GM18505 (cell line): ENCODE results near the gene SCO1.
"Not testable (repeated sequence)": the region's sequence is repeated elsewhere in the genome, so short reads cannot be mapped to it uniquely, and the experiment has no call there.

Source experiments
- ATAC-seq: cut with Tn5 transposase; IDR thresholded peaks from one replicate; pipeline ENCODE4 v1.9.1; 2021; ENCODE audit not compliant: unreplicated experiment
- POLR2A ChIP-seq: IDR thresholded peaks from 4 replicates; pipeline ENCODE4 v1.6.1; 2011; ENCODE audit warnings: borderline replicate concordance; ENCODE audit not compliant: insufficient read depth, insufficient read length; ENCODE audit errors: extremely low read depth

SCO1 gene

DNA sequence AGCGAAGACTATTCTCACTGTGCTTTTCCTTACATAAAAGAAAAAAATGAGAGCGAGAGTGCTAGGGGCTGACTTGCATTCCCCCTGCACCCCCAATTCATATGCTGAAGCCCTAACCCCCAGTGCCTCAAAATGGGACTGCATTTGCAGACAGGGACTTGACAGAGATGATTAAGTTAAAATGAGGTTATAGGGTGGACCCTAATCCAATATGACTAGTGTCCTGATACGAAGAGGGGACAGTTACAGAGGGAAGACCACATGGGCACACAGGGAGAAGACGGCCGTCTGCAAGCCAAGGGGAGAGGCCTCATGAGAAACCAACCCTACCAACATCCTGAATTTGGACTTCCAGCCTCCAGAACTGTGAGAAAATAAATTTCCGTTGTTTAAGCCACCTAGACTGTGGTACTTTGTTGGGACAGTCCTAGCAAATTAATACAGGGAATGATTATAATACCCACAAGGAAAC is 34.1 kb upstream of the SCO1 start:
- TF ChIP-seq POLR2A = no peak
- ATAC-seq = no peak

DNA sequence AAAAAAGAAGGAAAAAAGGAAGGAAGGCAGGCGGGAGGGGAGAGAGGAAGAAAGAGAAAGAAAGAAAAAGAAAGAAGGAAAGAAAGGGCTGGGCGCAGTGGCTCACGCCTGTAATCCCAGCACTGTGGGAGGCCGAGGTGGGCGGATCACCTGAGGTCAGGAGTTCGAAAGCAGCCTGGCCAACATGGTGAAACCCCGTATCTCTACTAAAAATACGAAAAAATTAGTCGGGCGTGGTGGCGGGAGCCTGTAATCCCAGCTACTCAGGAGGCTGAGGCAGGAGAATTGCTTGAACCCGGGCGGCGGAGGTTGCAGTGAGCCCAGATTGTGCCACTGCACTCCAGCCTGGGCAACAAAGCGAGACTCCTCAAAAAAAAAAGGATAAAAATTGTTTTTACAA is 32.9 kb upstream of the SCO1 start:
- ATAC-seq = not testable (repeated sequence)

GRCh38 chr17:10729334-10730193 is 32.2 kb upstream of the SCO1 start, which contains the start of gene TMEM220:
Gene TMEM220, minus strand, starts transcription at chr17:10730023. Its CDS starts 172 bp downstream, at chr17:10729851.
- peak; percentile 70 for ATAC-seq

DNA sequence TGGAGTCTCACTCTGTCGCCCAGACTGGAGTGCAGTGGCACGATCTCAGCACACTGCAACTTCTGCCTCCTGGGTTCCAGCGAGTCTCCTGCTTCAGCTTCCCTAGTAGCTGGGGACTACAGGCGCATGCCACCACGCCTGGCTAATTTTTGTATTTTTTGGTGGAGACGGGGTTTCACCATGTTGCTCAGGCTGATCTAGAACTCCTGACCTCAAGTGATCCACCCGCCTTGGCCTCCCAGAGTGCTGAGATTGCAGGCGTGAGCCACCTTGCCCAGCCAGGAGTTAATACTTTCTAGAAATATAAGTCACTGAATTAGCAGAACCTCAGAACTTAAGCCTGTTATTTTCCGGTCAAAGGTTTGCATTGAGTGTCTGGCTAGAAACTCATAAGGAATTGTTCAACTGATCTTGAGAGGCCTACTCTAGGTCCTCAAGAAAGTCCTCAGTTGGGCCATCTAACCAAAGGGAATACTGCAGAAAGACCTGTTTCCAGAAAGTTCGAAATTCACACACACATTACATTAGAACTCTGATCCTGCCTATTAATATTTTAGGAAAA is 31.1 kb upstream of the SCO1 start:
- TF ChIP-seq POLR2A = no peak
- no peak for ATAC-seq

More at GRCh38 chr17:10729334-10730193, 32.2 kb upstream of the SCO1 start, which contains the start of gene TMEM220:
- TF ChIP-seq POLR2A = peak; percentile 33

- ATAC-seq = no peak
- TF ChIP-seq POLR2A = no peak
Measured at GRCh38 chr17:10727192-10727591, 29.9 kb upstream of the SCO1 start.

DNA sequence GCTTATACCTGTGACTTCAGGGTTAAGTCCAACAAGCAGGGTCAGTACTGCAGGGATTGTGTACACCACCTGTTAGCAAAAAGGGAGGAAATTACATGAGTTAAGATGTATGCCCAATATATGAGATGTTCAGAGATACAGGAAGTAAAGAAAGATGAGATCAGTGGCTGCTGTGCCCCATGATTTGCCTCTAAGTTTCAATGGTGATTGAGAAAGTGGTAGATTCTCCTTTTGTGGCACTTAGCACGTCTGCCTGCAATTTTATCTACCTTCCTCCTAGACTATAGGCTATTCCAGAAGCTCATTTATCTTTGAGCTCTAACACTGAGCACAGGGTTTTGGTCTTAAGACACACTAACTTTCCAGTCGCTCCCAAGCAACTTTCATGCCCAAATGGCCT is 28.9 kb upstream of the SCO1 start:
- no peak for TF ChIP-seq POLR2A
- ATAC-seq = no peak

GRCh38 chr17:10725262-10725661 is 27.9 kb upstream of the SCO1 start:
- no peak for ATAC-seq
- no peak for TF ChIP-seq POLR2A

GRCh38 chr17:10724546-10725195 is 27.3 kb upstream of the SCO1 start:
- ATAC-seq = no peak
- no peak for TF ChIP-seq POLR2A

DNA sequence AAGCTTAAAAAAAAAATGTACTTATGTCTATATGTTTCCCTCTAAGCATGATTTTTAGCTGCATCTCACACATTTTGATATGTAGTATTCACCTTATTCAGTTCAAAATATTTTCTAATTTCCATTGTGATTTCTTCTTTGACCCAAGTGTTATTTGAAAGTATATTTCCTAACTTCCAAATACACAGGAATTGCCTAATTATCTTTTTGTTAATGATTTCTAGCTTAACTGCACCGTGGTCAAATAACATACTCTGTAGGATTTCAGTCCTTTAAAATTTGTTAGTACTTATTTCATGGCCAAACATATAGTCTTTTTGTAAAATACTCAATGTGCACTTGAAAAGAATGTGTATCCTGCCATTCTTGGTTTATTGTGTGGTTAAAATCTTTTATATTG is 21.2 kb upstream of the SCO1 start:
- ATAC-seq = no peak
- TF ChIP-seq POLR2A = no peak

DNA sequence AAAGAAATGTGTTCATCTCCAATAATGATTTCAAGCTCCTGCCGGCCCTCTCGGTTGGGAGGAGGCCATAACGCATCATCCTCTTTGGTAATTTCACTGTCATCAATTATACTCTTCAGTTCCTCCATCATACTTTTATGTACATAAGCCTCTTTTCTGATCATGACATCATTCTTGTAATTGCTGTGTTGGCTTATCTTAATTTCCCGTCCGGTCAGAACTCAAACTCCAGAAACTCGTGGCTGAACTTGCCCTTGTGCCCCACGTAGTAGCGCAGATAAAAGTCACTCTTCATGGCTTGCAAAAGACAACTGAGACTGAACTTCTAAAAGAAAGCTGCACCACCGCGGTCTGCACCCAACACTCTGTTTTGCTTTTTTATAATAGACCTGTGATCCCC is 18.9 kb upstream of the SCO1 start:
- ATAC-seq = no peak
- no peak for TF ChIP-seq POLR2A

DNA sequence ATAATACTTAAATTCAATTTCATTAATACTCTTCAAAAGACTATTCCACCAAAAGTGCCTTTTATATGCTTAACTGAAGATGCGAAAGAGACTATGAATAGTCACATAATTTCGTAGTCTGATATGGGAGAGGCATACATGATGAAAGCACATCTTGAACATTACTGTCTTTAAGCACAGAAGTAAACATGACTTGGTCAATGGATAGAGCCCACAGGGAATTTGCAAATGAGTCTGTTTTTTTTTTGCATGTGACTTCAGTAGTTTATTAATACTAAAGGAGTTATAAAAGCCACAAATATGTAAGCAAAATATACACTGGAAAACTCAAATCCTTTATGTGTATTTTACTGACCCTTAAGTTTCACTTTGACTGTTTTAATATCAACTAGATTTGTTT is 16.0 kb upstream of the SCO1 start:
- no peak for ATAC-seq

GRCh38 chr17:10705727-10706126 is 8.4 kb upstream of the SCO1 start:
- no peak for ATAC-seq
- TF ChIP-seq POLR2A = no peak

More for the DNA sequence above, 16.0 kb upstream of the SCO1 start:
- no peak for TF ChIP-seq POLR2A

- ATAC-seq = no peak
- no peak for TF ChIP-seq POLR2A
Measured at GRCh38 chr17:10702574-10702973, 5.2 kb upstream of the SCO1 start.

DNA sequence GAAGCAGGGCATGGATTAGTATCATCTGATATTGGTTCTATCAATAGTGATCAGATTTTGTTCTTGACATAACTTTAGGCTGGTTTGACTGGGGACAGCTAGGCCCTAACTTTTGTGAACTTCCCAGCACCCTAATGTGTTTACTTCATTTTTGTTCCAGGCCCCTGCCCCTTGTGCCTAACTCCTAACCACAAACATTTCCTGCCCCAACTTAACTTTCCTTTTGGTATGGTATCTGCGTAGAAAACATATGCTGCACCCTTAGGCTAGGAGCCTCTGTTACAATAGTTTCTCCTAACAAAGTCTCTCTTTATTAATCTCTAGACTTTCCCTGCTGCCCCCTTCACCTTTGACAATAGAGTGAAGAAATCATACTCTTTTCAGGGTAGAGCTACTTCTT is 2.5 kb upstream of the SCO1 start:
- TF ChIP-seq POLR2A = no peak
- ATAC-seq = no peak

DNA sequence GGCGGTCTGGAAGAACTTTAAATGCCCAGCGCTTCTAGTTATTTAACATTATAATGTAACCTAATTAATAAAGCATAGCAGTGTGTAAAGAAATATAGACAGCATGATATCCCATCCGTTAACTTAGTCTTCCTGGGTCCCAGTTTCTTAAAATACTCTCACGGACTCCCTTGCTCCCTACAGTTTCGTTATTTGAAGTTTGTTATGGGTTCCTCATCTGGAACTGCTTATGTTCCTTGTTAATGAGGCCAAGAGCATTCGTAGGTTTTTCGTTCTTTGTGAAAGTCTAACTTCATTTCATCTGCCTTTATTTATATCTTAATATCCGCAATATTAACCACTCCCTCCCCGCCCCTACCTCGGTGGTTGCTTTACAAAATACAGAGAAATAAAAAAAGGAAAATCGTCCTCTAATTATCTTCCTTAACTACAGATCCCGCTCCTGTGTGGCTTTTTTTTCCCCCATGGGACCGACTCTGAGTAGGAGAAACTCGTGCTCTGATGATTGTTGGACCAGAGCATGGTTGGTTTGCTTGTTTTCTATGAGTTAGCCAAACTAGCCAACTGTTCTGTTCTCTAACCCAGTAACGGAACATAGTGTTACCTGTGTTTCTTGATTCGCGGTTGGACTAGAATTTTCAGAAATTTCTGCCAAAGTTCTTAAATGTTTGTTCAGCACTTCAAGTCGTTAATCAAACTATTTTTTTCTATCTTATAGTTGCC is 924 bp upstream of the SCO1 start:
- ATAC-seq = no peak
- TF ChIP-seq POLR2A = no peak

DNA sequence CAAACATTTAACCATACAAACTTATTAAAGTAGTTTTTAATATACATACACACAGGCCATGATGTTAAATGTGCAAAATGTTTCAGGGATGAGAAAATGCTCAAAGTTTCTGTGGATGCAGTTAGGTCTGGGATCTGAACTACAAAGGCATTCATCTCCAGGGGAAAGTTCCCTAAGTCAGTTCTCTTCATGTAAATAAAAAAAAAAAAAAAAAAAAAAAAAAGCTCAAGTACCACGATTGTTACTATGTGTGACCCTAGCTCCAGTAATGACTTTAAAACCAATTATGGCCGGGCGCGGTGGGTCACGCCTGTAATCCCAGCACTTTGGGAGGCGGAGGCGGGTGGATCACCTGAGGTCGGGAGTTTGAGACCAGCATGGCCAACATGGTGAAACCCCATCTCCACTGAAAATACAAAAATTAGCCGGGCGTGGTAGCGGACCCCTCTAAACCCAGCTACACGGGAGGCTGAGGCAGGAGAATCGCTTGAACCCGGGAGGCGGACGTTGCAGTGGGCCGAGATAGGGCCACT is 1.4 kb downstream of the SCO1 start:
- not testable (repeated sequence) for ATAC-seq
